H1 (cell line): ENCODE measurements around the gene TTC28. TPM values are rescaled to one million over a fixed set of nuclear protein-coding genes. Genes with fewer than 3 reads are reported as not detected.

ENCODE experiments used
- CTCF ChIA-PET: fragments of 300-600 bp; sonication (Branson Sonifier 250); formaldehyde crosslinking; loops from one replicate; lab custom pipeline; 2021; ENCODE audit not compliant: partially characterized antibody; lab: Charles Lee
- POLR2A ChIA-PET: fragments of 300-600 bp; sonication (Branson Sonifier 250); formaldehyde crosslinking; loops from one replicate; lab custom pipeline; 2021; ENCODE audit warnings: inconsistent platforms; ENCODE audit not compliant: partially characterized antibody; lab: Charles Lee
- DNase-seq, 2 experiments: peaks; one replicate each; pipeline versions ENCODE4 v3.0.0 to v3.0.0-alpha.2; 2010 to 2022; ENCODE audit warnings: low spot score in 2 of 2, low read depth in 1 of 2, mixed read lengths in 1 of 2
- FAIRE-seq: peaks from 2 replicates; lab custom pipeline; 2011; peaks lifted over from hg19 to GRCh38; lab: Jason Lieb, UNC
- H2AFZ ChIP-seq: 2 replicates; pipeline ENCODE4 v1.8.1; 2012; ENCODE audit warnings: low read length, inconsistent platforms
- H2AK5ac ChIP-seq: 2 replicates; pipeline ENCODE4 v1.6.1; 2013; ENCODE audit warnings: low read depth, low read length
- H2BK120ac ChIP-seq: replicated peaks from 2 replicates; pipeline ENCODE3; 2013; ENCODE audit warnings: low read depth, low read length, inconsistent platforms
- H2BK12ac ChIP-seq: 2 replicates; pipeline ENCODE4 v1.6.1; 2013; ENCODE audit warnings: low read depth, low read length
- H2BK15ac ChIP-seq: 2 replicates; pipeline ENCODE4 v1.6.1; 2013; ENCODE audit warnings: low read length
- H2BK20ac ChIP-seq: 2 replicates; pipeline ENCODE4 v1.6.1; 2013; ENCODE audit warnings: low read length
- H2BK5ac ChIP-seq: 2 replicates; pipeline ENCODE4 v1.6.1; 2013; ENCODE audit warnings: low read depth, low read length
- H3K14ac ChIP-seq: 2 replicates; pipeline ENCODE4 v1.6.1; 2013; ENCODE audit warnings: inconsistent platforms; ENCODE audit not compliant: insufficient read length
- H3K18ac ChIP-seq: 2 replicates; pipeline ENCODE4 v1.6.1; 2013; ENCODE audit warnings: low read length; ENCODE audit errors: extremely low read depth
- H3K23ac ChIP-seq: 2 replicates; pipeline ENCODE4 v1.6.1; 2013; ENCODE audit warnings: inconsistent platforms; ENCODE audit not compliant: insufficient read length
- H3K23me2 ChIP-seq: 2 replicates; pipeline ENCODE4 v1.6.1; 2013; ENCODE audit warnings: low read depth, low read length
- H3K27ac ChIP-seq: 2 replicates; pipeline ENCODE4 v1.6.1; 2011; ENCODE audit warnings: low read depth, low read length, inconsistent platforms
- H3K27me3 ChIP-seq, 4 experiments: replicated peaks in 1 of 4; 1 replicate in 1 of 4; 2 replicates in 3 of 4; pipeline versions ENCODE4 v1.6.1 to v1.8.1; 2011 to 2013; ENCODE audit warnings: low read length in 3 of 4, mild to moderate bottlenecking in 3 of 4, inconsistent platforms in 2 of 4, mixed read lengths in 2 of 4, moderate library complexity in 1 of 4; ENCODE audit not compliant: control insufficient read depth in 3 of 4, insufficient read depth in 3 of 4; ENCODE audit errors: extremely low read depth in 1 of 4
- H3K36me3 ChIP-seq, 4 experiments: 2 replicates each; pipeline versions ENCODE4 v1.6.1 to v1.8.1; 2011 to 2013; ENCODE audit warnings: mild to moderate bottlenecking in 4 of 4, low read length in 3 of 4, moderate library complexity in 2 of 4, control low read depth in 1 of 4, inconsistent platforms in 1 of 4; ENCODE audit not compliant: insufficient read depth in 4 of 4, control insufficient read depth in 2 of 4
- H3K4ac ChIP-seq: replicated peaks from 2 replicates; pipeline ENCODE3; 2013; ENCODE audit warnings: low read length, low read depth, mixed read lengths, inconsistent platforms; ENCODE audit not compliant: insufficient read length
- H3K4me1 ChIP-seq, 4 experiments: replicated peaks in 1 of 4; 1 replicate in 1 of 4; 2 replicates in 3 of 4; pipeline versions ENCODE4 v1.6.1 to v1.8.1; 2011 to 2013; ENCODE audit warnings: low read length in 3 of 4, inconsistent platforms in 2 of 4, mixed read lengths in 1 of 4; ENCODE audit not compliant: insufficient read depth in 4 of 4, control insufficient read depth in 3 of 4
- H3K4me2 ChIP-seq, 2 experiments: 2 replicates each; pipeline versions ENCODE4 v1.6.1 to v1.8.1; 2011 to 2013; ENCODE audit warnings: low read depth in 2 of 2, low read length in 2 of 2, control low read depth in 1 of 2, inconsistent platforms in 1 of 2, mild to moderate bottlenecking in 1 of 2; ENCODE audit not compliant: insufficient read depth in 1 of 2
- H3K4me3 ChIP-seq, 4 experiments: fragments of 200-600, 300-600 bp in 1 of 4; sonication (generic), shearing (Covaris generic), sonication (Bioruptor Twin) in 1 of 4; 2 replicates each; pipeline versions ENCODE4 v1.5.1 to v1.8.1; 2011 to 2016; ENCODE audit warnings: low read length in 4 of 4, low read depth in 3 of 4, control low read depth in 2 of 4, inconsistent platforms in 2 of 4, mild to moderate bottlenecking in 2 of 4, mixed read lengths in 1 of 4, moderate library complexity in 1 of 4; ENCODE audit not compliant: insufficient read depth in 2 of 4; ENCODE audit errors: extremely low read depth in 1 of 4
- H3K56ac ChIP-seq: replicated peaks from 2 replicates; pipeline ENCODE3; 2013; ENCODE audit warnings: low read depth, mild to moderate bottlenecking, mixed read lengths, low read length, inconsistent platforms; ENCODE audit not compliant: insufficient read length
- H3K79me1 ChIP-seq: 2 replicates; pipeline ENCODE4 v1.6.1; 2013; ENCODE audit warnings: low read depth, low read length, control low read depth
- H3K79me2 ChIP-seq, 2 experiments: 2 replicates each; pipeline versions ENCODE4 v1.6.1 to v1.8.1; 2012 to 2013; ENCODE audit warnings: low read length in 2 of 2, mild to moderate bottlenecking in 2 of 2, inconsistent platforms in 1 of 2; ENCODE audit not compliant: insufficient read depth in 2 of 2, control insufficient read depth in 1 of 2
- H3K9ac ChIP-seq, 4 experiments: replicated peaks in 1 of 4; 1 replicate in 1 of 4; 2 replicates in 3 of 4; pipeline versions ENCODE4 v1.6.1 to v1.8.1; 2011 to 2013; ENCODE audit warnings: low read depth in 3 of 4, low read length in 3 of 4, control low read depth in 2 of 4, mild to moderate bottlenecking in 2 of 4, moderate library complexity in 2 of 4, inconsistent platforms in 1 of 4; ENCODE audit errors: extremely low read depth in 1 of 4
- H3K9me3 ChIP-seq, 2 experiments: 2 replicates each; pipeline versions ENCODE4 v1.6.1 to v1.8.1; 2012 to 2013; ENCODE audit warnings: mild to moderate bottlenecking in 2 of 2, moderate library complexity in 2 of 2, control low read depth in 1 of 2, inconsistent platforms in 1 of 2, low read depth in 1 of 2, low read length in 1 of 2, mixed read lengths in 1 of 2; ENCODE audit not compliant: insufficient read depth in 2 of 2
- H4K20me1 ChIP-seq, 2 experiments: replicated peaks in 1 of 2; 2 replicates each; pipeline versions ENCODE3 to v1.8.1; 2011 to 2013; ENCODE audit warnings: inconsistent platforms in 2 of 2, low read length in 2 of 2, mild to moderate bottlenecking in 1 of 2; ENCODE audit not compliant: insufficient read depth in 2 of 2, control insufficient read depth in 1 of 2
- H4K5ac ChIP-seq: 2 replicates; pipeline ENCODE4 v1.6.1; 2013; ENCODE audit warnings: low read length, low read depth, mixed read lengths, inconsistent platforms; ENCODE audit not compliant: insufficient read length
- H4K8ac ChIP-seq: 2 replicates; pipeline ENCODE4 v1.8.0; 2013; ENCODE audit warnings: mild to moderate bottlenecking, moderate library complexity, low read length, inconsistent platforms; ENCODE audit not compliant: insufficient read depth; ENCODE audit errors: extremely low read depth
- H4K91ac ChIP-seq: replicated peaks from 2 replicates; pipeline ENCODE3; 2013; ENCODE audit warnings: low read length, mixed read lengths, inconsistent platforms; ENCODE audit not compliant: insufficient read length
- BACH1 ChIP-seq: IDR thresholded peaks from 2 replicates; pipeline ENCODE4 v1.6.1; 2012; ENCODE audit warnings: low read length, improper control_type of control experiment
- CBX8 ChIP-seq: fragments of 300-800, 300-1000 bp; sonication (generic); IDR thresholded peaks from 2 replicates; pipeline ENCODE4 v1.7.1; 2016; ENCODE audit warnings: low read depth, low read length, borderline replicate concordance
- SIN3A ChIP-seq, 2 experiments: IDR thresholded peaks in 1 of 2; conservative IDR thresholded peaks in 1 of 2; 2 replicates each; pipeline ENCODE4 v1.6.1; 2011 to 2012; ENCODE audit warnings: low read length in 2 of 2, improper control_type of control experiment in 1 of 2, low read depth in 1 of 2, mild to moderate bottlenecking in 1 of 2
- SP4 ChIP-seq: IDR thresholded peaks from 2 replicates; pipeline ENCODE4 v1.6.1; 2012; ENCODE audit warnings: low read length, inconsistent platforms
- SUZ12 ChIP-seq: fragments of 200-600 bp; sonication (generic); IDR thresholded peaks from 2 replicates; pipeline ENCODE4 v1.6.1; 2012; ENCODE audit warnings: mild to moderate bottlenecking, inconsistent platforms, low read length, moderate library complexity, mixed read lengths
- WGBS, 2 experiments: shearing (Covaris generic) in 1 of 2; methylation state at CpG; one replicate each; pipeline versions ENCODE4 v1.1.6 to v1.1.7; 2013 to 2015; ENCODE audit warnings: low lambda C conversion rate in 2 of 2, mixed read lengths in 2 of 2, inconsistent platforms in 1 of 2, low coverage in 1 of 2, missing lambda C conversion rate in 1 of 2; ENCODE audit not compliant: insufficient replicate concordance in 2 of 2, insufficient coverage in 1 of 2, insufficient read length in 1 of 2; ENCODE audit errors: extremely low coverage in 1 of 2, missing lambda C conversion rate in 1 of 2; 5-methylcytosine and 5-hydroxymethylcytosine counted together
- polyA plus RNA-seq, 7 experiments: library from polyadenylated mRNA; depleted of rRNA in 3 of 7; stranded (reverse) in 5 of 7; unstranded in 2 of 7; fragments of >200 nt in 5 of 7; fragments of 200-250 nt in 2 of 7; gene quantifications; 1 replicate in 5 of 7; 2 replicates in 1 of 7; 4 replicates in 1 of 7; pipeline versions ENCODE4 v1.2.1 to v1.2.3, GENCODE V29; 2011 to 2013; ENCODE audit warnings: missing spikeins in 2 of 7, mixed read lengths in 2 of 7
- total RNA-seq: library from RNA; stranded (reverse); fragmentation: NEBNext Ultra II Directional; extraction: Animal tissue kit (Norgen Biotek cat#: 25700); gene quantifications from 2 replicates; pipeline ENCODE4 v1.2.1, GENCODE V29; 2021

Gene TTC28
- total and polyA plus RNA-seq, 2 of the 8 experiments (the other 6 are each of a cell fraction or from before 2014, with no cell fraction given): 2.6 to 12.6 TPM

GRCh38 chr22:28541137-28541536, 138.5 kb downstream of the TTC28 start:
- no peak overlapping the region for H2BK15ac ChIP-seq
- peaks cover 0 to 3% of the 10 kb centered on the region in 2 experiments; a peak in 2 of 4 replicates for H3K9me3 ChIP-seq
- TF ChIP-seq SUZ12 (no peak), SP4 (no peak), BACH1 (no peak), SIN3A (conservative IDR thresholded peaks at IDR 0.05 in 1 of 2, IDR thresholded peaks at IDR 0.05 in 1 of 2; ENCODE audit: low read depth in 1 of 2, low read length in 2 of 2) (no peak), CBX8 (no peak)
- no peaks in the 10 kb centered on the region for H4K20me1 ChIP-seq
- no peak overlapping the region for H2AFZ ChIP-seq
- H3K18ac ChIP-seq: no peak overlapping the region
- H3K56ac ChIP-seq: no peak overlapping the region
- H3K27me3 ChIP-seq: no peaks in the 10 kb centered on the region
- no peak overlapping the region for H3K4me3 ChIP-seq
- no peak overlapping the region for H2BK5ac ChIP-seq
- FAIRE-seq (peak; percentile 91), DNase-seq (peak in 1 of 2 experiments; percentile 7)
- ChIA-PET CTCF (no interaction called here), POLR2A (no interaction called here)
- no peak overlapping the region for H3K9ac ChIP-seq
- peaks cover 0 to 5% (median 4%) of the 10 kb centered on the region in 4 experiments; a peak in 4 of 7 replicates for H3K4me1 ChIP-seq
- H3K27ac ChIP-seq: no peak overlapping the region
- H3K4ac ChIP-seq: no peak overlapping the region
- H2AK5ac ChIP-seq: no peak overlapping the region
- no peaks in the 10 kb centered on the region for H3K36me3 ChIP-seq
- H3K14ac ChIP-seq: no peak overlapping the region
- no peaks in the 10 kb centered on the region for H3K23me2 ChIP-seq
- no peak overlapping the region for H3K23ac ChIP-seq
- H2BK120ac ChIP-seq: no peak overlapping the region
- no peak overlapping the region for H4K91ac ChIP-seq
- H3K79me1 ChIP-seq: no peaks in the 10 kb centered on the region
- no peak overlapping the region for H4K5ac ChIP-seq
- H2BK20ac ChIP-seq: no peak overlapping the region
- H3K4me2 ChIP-seq: peak overlapping the region in 1 of 2 experiments; percentile 29; a peak in 2 of 4 replicates
- no peaks in the 10 kb centered on the region for H3K79me2 ChIP-seq
- H4K8ac ChIP-seq: no peak overlapping the region
- no peak overlapping the region for H2BK12ac ChIP-seq
- WGBS, 2 experiments: 15% methylated on average over 2 of the region's 2 CpGs; no CpG with 5 or more reads in 1 of the 2 experiments
